A549 (cell line): ENCODE measurements around the gene PSPN.
A peak's percentile ranks its signal among the peaks of the same experiment; 100 is the strongest.

Experiments
- BHLHE40 ChIP-seq: IDR thresholded peaks from 2 replicates; pipeline ENCODE4 v1.6.1; 2012; ENCODE audit warnings: low read depth, low read length, inconsistent platforms
- EP300 ChIP-seq, 2 experiments: fragments of >200 bp; sonication (Bioruptor Twin); formaldehyde crosslinking; IDR thresholded peaks; 2 replicates in 1 of 2; 3 replicates in 1 of 2; pipeline ENCODE4 v1.6.1; 2016 to 2017
- HOXB5 ChIP-seq: fragments of 250-450 bp; sonication (Bioruptor Pico); IDR thresholded peaks from 2 replicates; pipeline ENCODE4 v1.5.0; 2020; ENCODE audit warnings: mild to moderate bottlenecking, moderate library complexity
- RAD21 ChIP-seq, 2 experiments: fragments of >200 bp in 1 of 2; sonication (Bioruptor Twin) in 1 of 2; formaldehyde crosslinking in 1 of 2; IDR thresholded peaks in 1 of 2; conservative IDR thresholded peaks in 1 of 2; 2 replicates in 1 of 2; 3 replicates in 1 of 2; pipeline ENCODE4 v1.6.1; 2012 to 2018; ENCODE audit warnings: inconsistent platforms in 1 of 2
- RNF2 ChIP-seq: fragments of 200-600 bp; sonication (generic); IDR thresholded peaks from 2 replicates; pipeline ENCODE4 v1.6.1; 2016; ENCODE audit warnings: low read depth, mild to moderate bottlenecking, antibody characterized with exemption, moderate library complexity, borderline replicate concordance
- TF ChIP-seq, protein P1 (sequence below): fragments of >200 bp; sonication (Bioruptor Twin); formaldehyde crosslinking; IDR thresholded peaks from 3 replicates; pipeline ENCODE4 v1.5.1; 2016
- TF ChIP-seq, protein P2 (sequence below): IDR thresholded peaks from 2 replicates; pipeline ENCODE4 v1.6.1; 2012
- TF ChIP-seq, protein P3 (sequence below): fragments of 200-600 bp; sonication (generic); IDR thresholded peaks from 2 replicates; pipeline ENCODE4 v1.6.1; 2016; ENCODE audit warnings: antibody characterized with exemption, mild to moderate bottlenecking, moderate library complexity

DNA sequence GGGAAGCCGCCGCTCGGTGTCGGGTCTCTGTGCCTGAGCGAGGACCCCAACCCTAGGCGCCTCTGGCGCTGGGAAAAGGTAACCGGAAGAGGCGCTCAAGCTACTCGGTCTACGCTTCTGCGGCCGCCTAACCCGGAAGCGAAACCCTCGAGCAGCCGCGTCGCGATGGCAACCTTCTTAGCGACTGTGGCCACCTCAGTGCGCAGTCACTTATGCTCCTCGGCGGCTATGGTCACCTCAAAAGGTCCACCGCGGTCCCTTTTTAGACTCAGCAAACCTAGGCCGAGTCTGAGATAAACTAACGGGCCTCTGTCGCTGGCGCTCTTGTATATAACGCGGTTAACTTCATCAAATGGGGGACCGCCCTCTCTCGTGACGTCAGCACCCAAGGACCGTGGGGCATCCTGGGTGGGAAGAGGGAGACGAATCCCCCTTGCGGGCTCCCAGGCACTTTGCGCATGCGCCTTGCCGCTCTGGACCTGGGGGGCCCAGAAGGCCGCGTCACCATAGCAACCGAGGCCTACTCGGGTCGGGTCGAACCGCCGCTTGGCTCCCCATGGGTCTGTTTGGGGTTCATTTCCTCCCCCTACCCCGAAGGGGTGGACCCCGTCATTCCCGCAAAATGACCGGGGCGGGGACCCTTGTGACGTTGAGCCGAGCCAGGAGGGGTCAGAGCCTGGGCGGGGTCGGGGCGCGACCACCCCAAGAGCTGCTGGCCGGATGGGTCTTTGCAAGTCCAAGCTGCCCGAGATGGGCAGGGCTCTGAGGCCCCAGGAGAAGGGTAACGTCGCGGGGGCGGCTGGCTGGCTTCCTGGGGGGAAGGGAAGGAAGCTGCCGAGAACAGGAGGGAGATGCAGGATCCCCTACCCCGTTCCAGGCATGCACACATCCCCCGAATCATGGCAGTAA is 17.6 kb upstream of the PSPN start, which contains the start of gene GTF2F1:
- TF ChIP-seq, protein P1, sequence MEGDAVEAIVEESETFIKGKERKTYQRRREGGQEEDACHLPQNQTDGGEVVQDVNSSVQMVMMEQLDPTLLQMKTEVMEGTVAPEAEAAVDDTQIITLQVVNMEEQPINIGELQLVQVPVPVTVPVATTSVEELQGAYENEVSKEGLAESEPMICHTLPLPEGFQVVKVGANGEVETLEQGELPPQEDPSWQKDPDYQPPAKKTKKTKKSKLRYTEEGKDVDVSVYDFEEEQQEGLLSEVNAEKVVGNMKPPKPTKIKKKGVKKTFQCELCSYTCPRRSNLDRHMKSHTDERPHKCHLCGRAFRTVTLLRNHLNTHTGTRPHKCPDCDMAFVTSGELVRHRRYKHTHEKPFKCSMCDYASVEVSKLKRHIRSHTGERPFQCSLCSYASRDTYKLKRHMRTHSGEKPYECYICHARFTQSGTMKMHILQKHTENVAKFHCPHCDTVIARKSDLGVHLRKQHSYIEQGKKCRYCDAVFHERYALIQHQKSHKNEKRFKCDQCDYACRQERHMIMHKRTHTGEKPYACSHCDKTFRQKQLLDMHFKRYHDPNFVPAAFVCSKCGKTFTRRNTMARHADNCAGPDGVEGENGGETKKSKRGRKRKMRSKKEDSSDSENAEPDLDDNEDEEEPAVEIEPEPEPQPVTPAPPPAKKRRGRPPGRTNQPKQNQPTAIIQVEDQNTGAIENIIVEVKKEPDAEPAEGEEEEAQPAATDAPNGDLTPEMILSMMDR: no peak
- no peak for TF ChIP-seq EP300 (IDR thresholded peaks at IDR 0.05)
- TF ChIP-seq, protein P2, sequence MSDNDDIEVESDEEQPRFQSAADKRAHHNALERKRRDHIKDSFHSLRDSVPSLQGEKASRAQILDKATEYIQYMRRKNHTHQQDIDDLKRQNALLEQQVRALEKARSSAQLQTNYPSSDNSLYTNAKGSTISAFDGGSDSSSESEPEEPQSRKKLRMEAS: 0 out of 2 replicates have a peak, but pooled peaks have one; percentile 37
- TF ChIP-seq, protein P3, sequence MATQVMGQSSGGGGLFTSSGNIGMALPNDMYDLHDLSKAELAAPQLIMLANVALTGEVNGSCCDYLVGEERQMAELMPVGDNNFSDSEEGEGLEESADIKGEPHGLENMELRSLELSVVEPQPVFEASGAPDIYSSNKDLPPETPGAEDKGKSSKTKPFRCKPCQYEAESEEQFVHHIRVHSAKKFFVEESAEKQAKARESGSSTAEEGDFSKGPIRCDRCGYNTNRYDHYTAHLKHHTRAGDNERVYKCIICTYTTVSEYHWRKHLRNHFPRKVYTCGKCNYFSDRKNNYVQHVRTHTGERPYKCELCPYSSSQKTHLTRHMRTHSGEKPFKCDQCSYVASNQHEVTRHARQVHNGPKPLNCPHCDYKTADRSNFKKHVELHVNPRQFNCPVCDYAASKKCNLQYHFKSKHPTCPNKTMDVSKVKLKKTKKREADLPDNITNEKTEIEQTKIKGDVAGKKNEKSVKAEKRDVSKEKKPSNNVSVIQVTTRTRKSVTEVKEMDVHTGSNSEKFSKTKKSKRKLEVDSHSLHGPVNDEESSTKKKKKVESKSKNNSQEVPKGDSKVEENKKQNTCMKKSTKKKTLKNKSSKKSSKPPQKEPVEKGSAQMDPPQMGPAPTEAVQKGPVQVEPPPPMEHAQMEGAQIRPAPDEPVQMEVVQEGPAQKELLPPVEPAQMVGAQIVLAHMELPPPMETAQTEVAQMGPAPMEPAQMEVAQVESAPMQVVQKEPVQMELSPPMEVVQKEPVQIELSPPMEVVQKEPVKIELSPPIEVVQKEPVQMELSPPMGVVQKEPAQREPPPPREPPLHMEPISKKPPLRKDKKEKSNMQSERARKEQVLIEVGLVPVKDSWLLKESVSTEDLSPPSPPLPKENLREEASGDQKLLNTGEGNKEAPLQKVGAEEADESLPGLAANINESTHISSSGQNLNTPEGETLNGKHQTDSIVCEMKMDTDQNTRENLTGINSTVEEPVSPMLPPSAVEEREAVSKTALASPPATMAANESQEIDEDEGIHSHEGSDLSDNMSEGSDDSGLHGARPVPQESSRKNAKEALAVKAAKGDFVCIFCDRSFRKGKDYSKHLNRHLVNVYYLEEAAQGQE: no peak
- no peak for TF ChIP-seq RAD21 (conservative IDR thresholded peaks at IDR 0.05 in 1 of 2, IDR thresholded peaks at IDR 0.05 in 1 of 2)
- TF ChIP-seq RNF2: no peak
- TF ChIP-seq HOXB5 (CRISPR knock-in tag): no peak
- TF ChIP-seq BHLHE40: no peak
